PC-9 (cell line): ENCODE data around the gene PABPN1L. TPM values are rescaled to one million over a fixed set of nuclear protein-coding genes. Genes with fewer than 3 reads are reported as not detected.

Experiments used
- BruUV-seq: library from RNA; stranded (reverse); fragments of 400-500 nt; replicated peaks from 2 replicates; lab custom pipeline; 2021; lab: Mats Ljungman, UMichigan
- CTCF ChIA-PET: fragments of 300-600 bp; sonication (Branson Sonifier 250); formaldehyde crosslinking; loops from one replicate; lab custom pipeline; 2022; ENCODE audit warnings: antibody characterized with exemption; lab: Charles Lee
- POLR2A ChIA-PET: fragments of 300-600 bp; sonication (Branson Sonifier 250); formaldehyde crosslinking; loops from one replicate; lab custom pipeline; 2022; ENCODE audit warnings: antibody characterized with exemption; ENCODE audit not compliant: unreplicated experiment; lab: Charles Lee
- DNase-seq, 2 experiments: peaks; one replicate each; pipeline versions ENCODE4 v3.0.0 to v3.0.0-alpha.2; 2015 to 2022; ENCODE audit warnings: mixed read lengths in 1 of 2
- H2AFZ ChIP-seq: fragments of 200-600 bp; sonication (generic); 2 replicates; pipeline ENCODE4 v1.8.1; 2017; ENCODE audit warnings: antibody characterized with exemption
- H3F3A ChIP-seq: fragments of 200-600 bp; sonication (generic); 2 replicates; pipeline ENCODE4 v1.8.1; 2017; ENCODE audit warnings: antibody characterized with exemption, mild to moderate bottlenecking, low read depth; ENCODE audit not compliant: insufficient read depth
- H3K27ac ChIP-seq: fragments of 200-600 bp; sonication (generic); 2 replicates; pipeline ENCODE4 v1.6.1; 2016; ENCODE audit warnings: mixed run types
- H3K27me3 ChIP-seq: fragments of 200-600 bp; sonication (generic); 2 replicates; pipeline ENCODE4 v1.6.1; 2016; ENCODE audit warnings: low read depth, mixed run types; ENCODE audit not compliant: insufficient read depth
- H3K36me3 ChIP-seq: fragments of 200-600 bp; sonication (generic); 2 replicates; pipeline ENCODE4 v1.6.1; 2016; ENCODE audit warnings: low read depth, mixed run types
- H3K4me1 ChIP-seq: fragments of 200-600 bp; sonication (generic); replicated peaks from 2 replicates; pipeline ENCODE4 v1.6.1; 2016; ENCODE audit warnings: mixed run types; ENCODE audit not compliant: insufficient read depth
- H3K4me2 ChIP-seq: fragments of 200-600 bp; sonication (generic); 2 replicates; pipeline ENCODE4 v1.6.1; 2017; ENCODE audit warnings: mixed run types
- H3K4me3 ChIP-seq: fragments of 200-600 bp; sonication (generic); 2 replicates; pipeline ENCODE4 v1.6.1; 2016; ENCODE audit warnings: mixed run types
- H3K79me2 ChIP-seq: fragments of 200-600 bp; sonication (generic); 2 replicates; pipeline ENCODE4 v1.6.1; 2017; ENCODE audit warnings: low read depth, mixed run types
- H3K9me2 ChIP-seq: fragments of 200-600 bp; sonication (generic); 2 replicates; pipeline ENCODE4 v1.8.1; 2017; ENCODE audit warnings: mild to moderate bottlenecking; ENCODE audit not compliant: insufficient read depth
- H3K9me3 ChIP-seq: fragments of 200-600 bp; sonication (generic); 2 replicates; pipeline ENCODE4 v1.8.1; 2016; ENCODE audit warnings: low read depth; ENCODE audit not compliant: insufficient read depth
- H4K20me1 ChIP-seq: fragments of 200-600 bp; sonication (generic); 2 replicates; pipeline ENCODE4 v1.8.1; 2017; ENCODE audit not compliant: insufficient read depth
- CTCF ChIP-seq: fragments of 200-600 bp; sonication (generic); conservative IDR thresholded peaks from 2 replicates; pipeline ENCODE4 v1.6.1; 2017; ENCODE audit warnings: mixed run types, antibody characterized with exemption, mild to moderate bottlenecking, moderate library complexity
- EZH2 ChIP-seq: fragments of 200-600 bp; sonication (generic); IDR thresholded peaks from 2 replicates; pipeline ENCODE4 v1.8.0; 2017; ENCODE audit warnings: antibody characterized with exemption, low read depth
- intact Hi-C: fragments of 100-400 bp; cut with micrococcal nuclease; formaldehyde crosslinking; loops from one replicate; pipeline ENCODE4 v1.10.0; 2022; ENCODE audit not compliant: unreplicated experiment
- total RNA-seq: library from RNA; stranded (reverse); gene quantifications from 2 replicates; pipeline ENCODE4 v1.2.3, GENCODE V29; 2021

PABPN1L gene
- total RNA-seq, 1 experiment from 2014 or later = not detected

GRCh38 chr16:88865310-88865709 lies 1.1 kb downstream of the PABPN1L start:
- DNase-seq = no peak
- Histone ChIP-seq H3K4me2 (no peak overlapping the region), H3K36me3 (no peaks in the 10 kb centered on the region), H3K9me2 (no peaks in the 10 kb centered on the region), H3K4me3 (no peak overlapping the region), H2AFZ (no peak overlapping the region), H4K20me1 (no peaks in the 10 kb centered on the region), H3K79me2 (no peaks in the 10 kb centered on the region), H3F3A (no peaks in the 10 kb centered on the region), H3K27me3 (peaks cover 35% of the 10 kb centered on the region), H3K27ac (no peak overlapping the region), H3K9me3 (no peaks in the 10 kb centered on the region), H3K4me1 (no peaks in the 10 kb centered on the region)
- intact Hi-C loops = no loop called here
- BruUV-seq = no TSS peak
- TF ChIP-seq EZH2 (no peak), CTCF (no peak)
- POLR2A ChIA-PET = no interaction called here
- CTCF ChIA-PET = no interaction called here

GRCh38 chr16:88864521-88864920 lies 1.9 kb downstream of the PABPN1L start:
- no peaks in the 10 kb centered on the region for H3K9me2 ChIP-seq
- no peaks in the 10 kb centered on the region for H3F3A ChIP-seq
- peaks cover 27% of the 10 kb centered on the region for H3K27me3 ChIP-seq
- DNase-seq = no peak
- H3K4me3 ChIP-seq = no peak overlapping the region
- H4K20me1 ChIP-seq = no peaks in the 10 kb centered on the region
- no peaks in the 10 kb centered on the region for H3K36me3 ChIP-seq
- no peaks in the 10 kb centered on the region for H3K9me3 ChIP-seq
- TF ChIP-seq CTCF = no peak
- no peak for TF ChIP-seq EZH2
- no peak overlapping the region for H3K4me2 ChIP-seq
- intact Hi-C loops = no loop called here
- H3K4me1 ChIP-seq = no peaks in the 10 kb centered on the region
- ChIA-PET POLR2A (no interaction called here), CTCF (no interaction called here)
- no peaks in the 10 kb centered on the region for H3K79me2 ChIP-seq
- no peak overlapping the region for H2AFZ ChIP-seq
- no peak overlapping the region for H3K27ac ChIP-seq
- no TSS peak for BruUV-seq

- no peaks in the 10 kb centered on the region for H3K9me3 ChIP-seq
- H4K20me1 ChIP-seq = no peaks in the 10 kb centered on the region
- H3K79me2 ChIP-seq = no peaks in the 10 kb centered on the region
- H2AFZ ChIP-seq = no peak overlapping the region
- H3F3A ChIP-seq = no peaks in the 10 kb centered on the region
- ChIA-PET POLR2A (no interaction called here), CTCF (no interaction called here)
- no peaks in the 10 kb centered on the region for H3K9me2 ChIP-seq
- no TSS peak for BruUV-seq
- H3K27ac ChIP-seq = no peak overlapping the region
- no peaks in the 10 kb centered on the region for H3K36me3 ChIP-seq
- no peaks in the 10 kb centered on the region for H3K4me1 ChIP-seq
- no peak for DNase-seq
- intact Hi-C loops = no loop called here
- no peak overlapping the region for H3K4me3 ChIP-seq
- TF ChIP-seq CTCF = no peak
- TF ChIP-seq EZH2 = no peak
- H3K27me3 ChIP-seq = peaks cover 23% of the 10 kb centered on the region
- no peak overlapping the region for H3K4me2 ChIP-seq
Measured at GRCh38 chr16:88864099-88864498, 2.4 kb downstream of the PABPN1L start.
